LNCaP clone FGC (cell line): Measurements from ENCODE around the gene VSTM2L.

Source experiments
- DNase-seq: peaks from one replicate; pipeline ENCODE4 v3.0.0-alpha.2; 2011; ENCODE audit warnings: low read depth
- H3K4me3 ChIP-seq: 2 replicates; pipeline ENCODE4 v1.5.1; 2011; ENCODE audit warnings: mild to moderate bottlenecking, low read depth, low read length, control low read depth
- CTCF ChIP-seq: IDR thresholded peaks from 2 replicates; pipeline ENCODE4 v1.5.1; 2012; ENCODE audit warnings: mild to moderate bottlenecking; ENCODE audit not compliant: control insufficient read depth, insufficient read depth; ENCODE audit errors: extremely low read depth

VSTM2L gene

GRCh38 chr20:37981568-37981967, 78.6 kb downstream of the VSTM2L start:
- no peak for TF ChIP-seq CTCF
- H3K4me3 ChIP-seq = no peak overlapping the region
- no peak for DNase-seq

- H3K4me3 ChIP-seq = no peak overlapping the region
- DNase-seq = no peak
- TF ChIP-seq CTCF = no peak
Measured at GRCh38 chr20:37983286-37983685, 80.4 kb downstream of the VSTM2L start.

GRCh38 chr20:37984018-37984785, 81.3 kb downstream of the VSTM2L start:
- no peak for DNase-seq
- no peak for TF ChIP-seq CTCF
- no peak overlapping the region for H3K4me3 ChIP-seq

GRCh38 chr20:37986044-37986858, 83.3 kb downstream of the VSTM2L start:
- no peak for DNase-seq

GRCh38 chr20:37986873-37987601, 84.1 kb downstream of the VSTM2L start:
- no peak overlapping the region for H3K4me3 ChIP-seq
- no peak for TF ChIP-seq CTCF
- peak; percentile 87 for DNase-seq

More at GRCh38 chr20:37986044-37986858, 83.3 kb downstream of the VSTM2L start:
- no peak for TF ChIP-seq CTCF
- H3K4me3 ChIP-seq = no peak overlapping the region

GRCh38 chr20:37987602-37988290, 84.8 kb downstream of the VSTM2L start:
- no peak for DNase-seq
- no peak overlapping the region for H3K4me3 ChIP-seq

More at GRCh38 chr20:37987602-37988290, 84.8 kb downstream of the VSTM2L start:
- no peak for TF ChIP-seq CTCF
